Chondrocyte (in vitro differentiated cells): ENCODE data around the gene COL15A1. TPM values are rescaled to one million over a fixed set of nuclear protein-coding genes. Genes with fewer than 3 reads are reported as not detected.

Experiments
- DNase-seq: peaks from one replicate; pipeline ENCODE4 v3.0.0; 2021; ENCODE audit warnings: mixed read lengths, low spot score
- H3K27ac Mint-ChIP-seq: one replicate; pipeline ENCODE4 v1.8.0; 2021; ENCODE audit warnings: mild to moderate bottlenecking, moderate library complexity, mixed read lengths; ENCODE audit not compliant: unreplicated experiment
- H3K27me3 Mint-ChIP-seq: 2 replicates; pipeline ENCODE4 v1.8.0; 2021; ENCODE audit warnings: low read depth, mixed read lengths
- H3K36me3 Mint-ChIP-seq: 2 replicates; pipeline ENCODE4 v1.8.0; 2021; ENCODE audit warnings: low read depth, mixed read lengths
- H3K4me1 Mint-ChIP-seq: 2 replicates; pipeline ENCODE4 v1.8.0; 2021; ENCODE audit warnings: low read depth, mild to moderate bottlenecking, mixed read lengths
- H3K4me3 Mint-ChIP-seq: one replicate; pipeline ENCODE4 v1.8.0; 2021; ENCODE audit warnings: mild to moderate bottlenecking, moderate library complexity, mixed read lengths; ENCODE audit not compliant: unreplicated experiment
- H3K9me3 Mint-ChIP-seq: 2 replicates; pipeline ENCODE4 v1.8.0; 2021; ENCODE audit warnings: low read depth, mixed read lengths
- total RNA-seq: library from RNA; stranded (reverse); gene quantifications from 3 replicates; pipeline ENCODE4 v1.2.1, GENCODE V29; 2021
- TF ChIP-seq, protein P1 (sequence below): fragments of 200-600 bp; sonication (generic); IDR thresholded peaks from 2 replicates; pipeline ENCODE4 v1.5.0; 2021; ENCODE audit warnings: antibody characterized with exemption, mild to moderate bottlenecking, moderate library complexity

The COL15A1 gene
- total RNA-seq, 1 donor from 2014 or later: 5.4 TPM

DNA sequence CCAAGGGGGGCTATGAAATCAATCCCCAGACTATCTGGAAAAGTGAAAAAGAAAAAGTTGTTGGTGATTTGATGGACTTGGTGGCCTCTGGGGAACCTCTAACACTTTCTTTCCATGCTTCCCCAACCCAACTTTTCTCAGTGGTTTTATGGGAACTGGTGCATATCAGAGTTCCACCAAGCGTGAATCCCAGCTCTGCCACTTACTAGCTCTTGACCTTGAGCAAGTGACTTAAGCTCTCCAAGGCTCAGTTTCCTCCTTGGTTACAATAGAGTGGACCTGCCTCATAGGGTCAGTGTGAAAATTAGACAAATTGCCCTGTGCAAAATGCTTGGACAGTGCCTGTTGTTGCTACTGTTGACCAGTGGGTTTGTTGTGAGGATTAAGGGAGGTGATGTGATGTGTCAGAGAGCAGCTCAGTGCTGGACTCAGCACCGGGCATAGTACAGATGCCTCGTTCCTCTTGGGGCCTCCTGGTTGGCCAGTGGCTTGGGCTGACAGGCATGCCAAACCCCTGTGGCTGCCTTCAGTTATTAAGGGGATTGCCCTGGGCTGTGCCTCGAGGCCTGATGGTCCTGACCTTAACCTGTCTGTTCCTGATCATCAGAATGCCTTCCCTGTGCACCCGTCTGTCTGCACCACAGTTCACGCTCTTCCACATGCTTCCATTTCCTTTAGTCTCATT, 49.3 kb downstream of the COL15A1 start:
- Mint-ChIP-seq H3K4me1 (peaks cover 68% of the 10 kb centered on the region), H3K36me3 (no peaks in the 10 kb centered on the region)
- DNase-seq: no peak

DNA sequence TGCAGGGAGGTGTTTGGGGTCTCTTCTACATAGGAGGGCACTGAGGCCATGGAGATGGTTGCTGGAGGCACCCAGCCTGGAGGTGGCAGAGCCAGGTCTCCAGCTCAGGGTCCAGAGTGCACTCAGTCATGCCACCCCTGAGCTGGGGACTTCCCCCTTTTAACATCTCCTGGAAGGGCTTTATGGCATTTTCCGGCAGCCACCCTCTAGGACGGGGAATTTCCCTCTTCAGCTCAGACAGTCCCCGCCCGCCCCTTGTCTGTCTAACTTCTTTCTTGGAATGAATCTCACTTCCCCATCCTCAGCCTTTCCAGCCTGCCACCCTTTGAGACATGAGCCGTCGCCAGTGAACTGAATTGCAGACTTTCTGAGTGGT, 49.9 kb downstream of the COL15A1 start:
- Mint-ChIP-seq H3K27ac (no peak overlapping the region), H3K27me3 (peaks cover 11% of the 10 kb centered on the region), H3K4me1 (peaks cover 68% of the 10 kb centered on the region), H3K36me3 (no peaks in the 10 kb centered on the region), H3K9me3 (no peaks in the 10 kb centered on the region), H3K4me3 (no peak overlapping the region)
- DNase-seq: no peak
- TF ChIP-seq, protein P1, sequence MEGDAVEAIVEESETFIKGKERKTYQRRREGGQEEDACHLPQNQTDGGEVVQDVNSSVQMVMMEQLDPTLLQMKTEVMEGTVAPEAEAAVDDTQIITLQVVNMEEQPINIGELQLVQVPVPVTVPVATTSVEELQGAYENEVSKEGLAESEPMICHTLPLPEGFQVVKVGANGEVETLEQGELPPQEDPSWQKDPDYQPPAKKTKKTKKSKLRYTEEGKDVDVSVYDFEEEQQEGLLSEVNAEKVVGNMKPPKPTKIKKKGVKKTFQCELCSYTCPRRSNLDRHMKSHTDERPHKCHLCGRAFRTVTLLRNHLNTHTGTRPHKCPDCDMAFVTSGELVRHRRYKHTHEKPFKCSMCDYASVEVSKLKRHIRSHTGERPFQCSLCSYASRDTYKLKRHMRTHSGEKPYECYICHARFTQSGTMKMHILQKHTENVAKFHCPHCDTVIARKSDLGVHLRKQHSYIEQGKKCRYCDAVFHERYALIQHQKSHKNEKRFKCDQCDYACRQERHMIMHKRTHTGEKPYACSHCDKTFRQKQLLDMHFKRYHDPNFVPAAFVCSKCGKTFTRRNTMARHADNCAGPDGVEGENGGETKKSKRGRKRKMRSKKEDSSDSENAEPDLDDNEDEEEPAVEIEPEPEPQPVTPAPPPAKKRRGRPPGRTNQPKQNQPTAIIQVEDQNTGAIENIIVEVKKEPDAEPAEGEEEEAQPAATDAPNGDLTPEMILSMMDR: no peak

More for the DNA sequence above, 49.3 kb downstream of the COL15A1 start:
- Mint-ChIP-seq H3K27me3 (peaks cover 11% of the 10 kb centered on the region), H3K4me3 (no peak overlapping the region), H3K9me3 (no peaks in the 10 kb centered on the region), H3K27ac (no peak overlapping the region)
- TF ChIP-seq, protein P1: no peak

DNA sequence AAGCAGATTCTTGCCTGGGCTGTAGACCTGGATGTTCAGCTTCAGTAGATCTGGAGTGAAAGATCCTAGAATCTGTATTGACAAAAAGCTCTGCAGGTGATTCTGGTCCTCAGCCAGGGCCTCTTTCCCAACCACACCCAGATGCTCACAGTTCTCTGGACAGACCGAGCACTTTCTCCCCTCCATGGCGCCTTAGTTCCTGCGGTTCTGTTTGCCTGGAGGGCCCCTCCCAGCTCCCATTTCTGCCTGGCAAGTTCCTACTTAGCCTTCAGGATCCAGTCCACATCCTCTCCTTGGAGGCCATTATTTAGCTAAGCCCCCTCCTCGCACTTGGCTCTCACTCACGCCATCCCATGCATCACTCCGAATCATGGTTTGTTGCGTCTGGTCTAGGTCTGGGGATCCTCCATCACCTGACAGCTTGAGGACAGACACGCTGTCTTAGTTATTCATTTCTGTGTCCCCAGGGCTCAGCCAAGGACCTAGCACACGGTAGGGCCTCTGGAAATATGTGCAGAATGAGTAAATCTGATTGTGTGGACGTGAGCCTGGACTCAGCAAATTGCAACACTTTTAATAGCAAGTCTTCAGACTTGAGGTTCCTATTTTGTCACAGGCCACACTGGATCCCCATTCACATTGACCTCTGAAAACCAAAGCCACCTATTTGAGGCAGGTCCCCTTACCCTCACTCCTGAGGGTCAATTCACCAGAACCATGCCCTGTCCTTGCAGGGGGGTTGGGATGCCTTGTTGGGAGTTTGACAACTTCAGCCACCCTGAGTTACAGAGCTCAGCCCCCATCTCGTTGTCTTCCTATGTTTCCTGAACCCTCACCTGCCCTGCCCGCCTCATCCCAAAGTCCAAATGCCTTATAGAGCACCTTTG, 50.7 kb downstream of the COL15A1 start:
- Mint-ChIP-seq H3K4me1 (peaks cover 70% of the 10 kb centered on the region), H3K27me3 (peaks cover 11% of the 10 kb centered on the region), H3K27ac (no peak overlapping the region), H3K4me3 (no peak overlapping the region), H3K36me3 (no peaks in the 10 kb centered on the region), H3K9me3 (no peaks in the 10 kb centered on the region)
- DNase-seq: no peak
- TF ChIP-seq, protein P1: no peak

DNA sequence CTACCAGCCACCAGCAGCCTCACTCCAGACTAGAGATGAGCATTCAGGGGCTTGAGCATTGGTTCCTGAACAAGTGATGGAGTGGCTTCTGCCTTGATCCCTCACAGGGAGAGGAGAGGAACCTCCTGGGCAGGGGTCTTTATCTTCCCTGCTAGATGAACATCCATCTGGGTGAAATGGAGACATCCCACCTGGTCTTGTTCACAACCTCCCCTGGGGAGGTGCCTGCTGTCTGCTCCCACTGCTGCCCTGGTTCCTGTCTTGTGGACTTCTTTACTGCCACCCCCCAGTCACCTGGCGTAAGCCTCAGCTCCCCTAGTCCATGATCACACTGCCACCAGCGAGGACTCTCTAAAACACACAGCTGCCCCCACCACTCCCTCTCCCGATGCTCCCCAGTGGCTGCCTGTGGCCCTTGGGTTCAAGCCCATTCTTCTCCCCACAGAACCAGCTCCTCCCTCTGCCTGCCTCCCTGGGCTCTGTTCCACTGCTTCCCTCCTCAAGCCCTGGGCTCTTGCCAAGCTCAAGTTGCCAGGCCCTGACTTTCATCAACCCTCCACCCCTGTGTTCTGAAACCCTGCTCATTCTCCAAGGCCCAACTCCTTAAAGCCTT, 51.5 kb downstream of the COL15A1 start:
- peaks cover 63% of the 10 kb centered on the region for H3K4me1 Mint-ChIP-seq
- TF ChIP-seq, protein P1: no peak
- H3K36me3 Mint-ChIP-seq: no peaks in the 10 kb centered on the region
- H3K4me3 Mint-ChIP-seq: no peak overlapping the region
- H3K27ac Mint-ChIP-seq: no peak overlapping the region
- no peak for DNase-seq
- H3K27me3 Mint-ChIP-seq: peaks cover 11% of the 10 kb centered on the region
- no peaks in the 10 kb centered on the region for H3K9me3 Mint-ChIP-seq

DNA sequence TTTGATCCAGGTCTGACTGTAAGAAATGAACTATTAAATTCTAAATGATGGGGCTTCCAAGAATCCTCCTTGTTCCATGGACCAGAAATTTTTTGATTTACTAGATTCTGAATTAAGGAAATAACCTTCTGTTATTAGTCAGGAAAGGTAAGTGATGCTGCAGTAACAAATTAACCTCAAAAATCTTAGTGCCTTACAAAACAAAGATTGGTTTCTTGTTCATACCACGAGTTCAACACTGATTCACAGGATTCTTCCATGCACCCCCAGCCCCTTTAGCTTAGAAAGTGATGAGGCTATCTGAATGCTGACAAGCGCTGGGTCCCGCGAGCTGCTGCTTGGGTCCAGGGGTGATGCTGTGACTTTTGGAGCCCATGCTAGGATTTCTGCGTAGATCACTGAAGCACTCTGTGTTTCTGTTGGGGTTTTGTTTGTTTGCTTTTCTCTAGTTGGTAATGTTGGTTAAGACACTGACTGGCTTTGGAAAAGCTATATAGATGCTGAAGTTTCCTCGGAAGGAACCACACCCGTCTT, 52.3 kb downstream of the COL15A1 start:
- DNase-seq: no peak
- Mint-ChIP-seq H3K27me3 (peaks cover 11% of the 10 kb centered on the region), H3K4me1 (peaks cover 62% of the 10 kb centered on the region), H3K4me3 (no peak overlapping the region), H3K9me3 (no peaks in the 10 kb centered on the region), H3K27ac (no peak overlapping the region), H3K36me3 (no peaks in the 10 kb centered on the region)
- TF ChIP-seq, protein P1: no peak
